Ascending aorta (tissue), 2 donors: ENCODE results near the gene TMEM150B. TPM values are rescaled to one million over a fixed set of nuclear protein-coding genes. Genes with fewer than 3 reads are reported as not detected.

ENCODE experiments used
- DNase-seq, 2 donors: peaks; one replicate each; pipeline ENCODE4 v3.0.0-alpha.2; 2019; ENCODE audit warnings: low spot score in 2 of 2
- H3K27ac ChIP-seq, 2 donors: fragments of 200-600 bp; sonication (generic); one replicate each; pipeline ENCODE4 v1.5.1; 2016 to 2017; ENCODE audit warnings: mild to moderate bottlenecking in 1 of 2
- H3K27me3 ChIP-seq: fragments of 200-600 bp; sonication (generic); one replicate; pipeline ENCODE4 v1.5.1; 2017
- H3K36me3 ChIP-seq, 2 donors: fragments of 200-600 bp; sonication (generic); one replicate each; pipeline ENCODE4 v1.5.1; 2016
- H3K4me1 ChIP-seq, 2 donors: fragments of 200-600 bp; sonication (generic); one replicate each; pipeline ENCODE4 v1.5.1; 2016 to 2017; ENCODE audit warnings: mild to moderate bottlenecking in 1 of 2
- H3K4me3 ChIP-seq, 2 donors: fragments of 200-600 bp; sonication (generic); one replicate each; pipeline ENCODE4 v1.5.1; 2016 to 2017; ENCODE audit warnings: mild to moderate bottlenecking in 1 of 2
- H3K9me3 ChIP-seq, 2 donors: fragments of 200-600 bp; sonication (generic); one replicate each; pipeline ENCODE4 v1.5.1; 2016
- intact Hi-C: fragments of 100-400 bp; cut with DNase I; formaldehyde crosslinking; loops from one replicate; pipeline ENCODE4 v1.15.1; 2023
- total RNA-seq: library from RNA; depleted of rRNA; stranded (reverse); fragments of >200 nt; gene quantifications from one replicate; pipeline ENCODE4 v1.1.0, GENCODE V29; 2016
- TF ChIP-seq, protein P1 (sequence below), 3 experiments: fragments of 200-600 bp in 2 of 3; fragments of 450-650 bp in 1 of 3; sonication (generic) in 2 of 3; IDR thresholded peaks; one replicate each; pipeline ENCODE4 v1.5.1; 2016 to 2019; ENCODE audit warnings: antibody characterized with exemption in 3 of 3, mild to moderate bottlenecking in 1 of 3, moderate library complexity in 1 of 3

Gene TMEM150B
- total RNA-seq, 1 donor from 2014 or later = not detected

- Histone ChIP-seq H3K4me3 (no peak overlapping the region), H3K36me3 (peaks cover 4 to 16% of the 10 kb centered on the region in 2 donors), H3K9me3 (no peaks in the 10 kb centered on the region), H3K27ac (no peak overlapping the region), H3K4me1 (no peaks in the 10 kb centered on the region), H3K27me3 (no peaks in the 10 kb centered on the region)
- no peak for DNase-seq
- TF ChIP-seq, protein P1, sequence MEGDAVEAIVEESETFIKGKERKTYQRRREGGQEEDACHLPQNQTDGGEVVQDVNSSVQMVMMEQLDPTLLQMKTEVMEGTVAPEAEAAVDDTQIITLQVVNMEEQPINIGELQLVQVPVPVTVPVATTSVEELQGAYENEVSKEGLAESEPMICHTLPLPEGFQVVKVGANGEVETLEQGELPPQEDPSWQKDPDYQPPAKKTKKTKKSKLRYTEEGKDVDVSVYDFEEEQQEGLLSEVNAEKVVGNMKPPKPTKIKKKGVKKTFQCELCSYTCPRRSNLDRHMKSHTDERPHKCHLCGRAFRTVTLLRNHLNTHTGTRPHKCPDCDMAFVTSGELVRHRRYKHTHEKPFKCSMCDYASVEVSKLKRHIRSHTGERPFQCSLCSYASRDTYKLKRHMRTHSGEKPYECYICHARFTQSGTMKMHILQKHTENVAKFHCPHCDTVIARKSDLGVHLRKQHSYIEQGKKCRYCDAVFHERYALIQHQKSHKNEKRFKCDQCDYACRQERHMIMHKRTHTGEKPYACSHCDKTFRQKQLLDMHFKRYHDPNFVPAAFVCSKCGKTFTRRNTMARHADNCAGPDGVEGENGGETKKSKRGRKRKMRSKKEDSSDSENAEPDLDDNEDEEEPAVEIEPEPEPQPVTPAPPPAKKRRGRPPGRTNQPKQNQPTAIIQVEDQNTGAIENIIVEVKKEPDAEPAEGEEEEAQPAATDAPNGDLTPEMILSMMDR (IDR thresholded peaks at IDR 0.05) = no peak
- intact Hi-C loops = no loop called here
Measured at GRCh38 chr19:55266404-55266803, 58.7 kb downstream of the TMEM150B start.

DNA sequence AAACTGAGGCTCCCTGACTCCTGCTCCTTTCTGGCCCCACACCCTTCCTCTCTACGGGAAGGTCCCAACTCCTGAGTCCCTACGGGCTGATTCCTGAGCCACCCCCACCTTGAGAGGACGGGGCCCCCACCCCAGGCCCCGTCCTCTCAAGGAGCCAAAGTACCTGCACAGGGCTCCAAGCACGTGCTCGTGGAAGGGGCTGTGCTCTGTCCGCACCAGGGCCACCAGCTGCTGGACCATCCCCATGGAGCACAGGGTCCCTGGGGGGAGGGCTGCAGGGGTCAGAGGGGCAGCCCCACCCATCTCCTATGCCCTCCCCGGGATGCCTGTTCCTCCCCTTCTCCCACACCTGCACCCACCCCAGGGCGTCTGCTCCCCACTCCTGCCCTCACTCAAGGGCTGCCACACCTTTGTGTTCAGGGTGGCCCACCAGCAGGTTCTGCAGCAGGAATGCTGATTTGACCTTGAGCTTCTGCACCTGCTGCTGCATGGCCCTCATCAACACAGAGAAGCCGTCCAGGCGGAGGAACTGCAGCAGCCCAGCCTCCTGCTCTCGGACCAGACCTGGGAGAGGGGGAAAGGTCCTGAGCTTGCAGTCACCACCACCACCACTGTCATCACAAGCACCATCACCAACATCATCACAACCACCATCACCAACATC is 59.3 kb downstream of the TMEM150B start:
- Histone ChIP-seq H3K4me1 (no peaks in the 10 kb centered on the region), H3K9me3 (no peaks in the 10 kb centered on the region), H3K27me3 (no peaks in the 10 kb centered on the region), H3K27ac (no peak overlapping the region), H3K4me3 (no peak overlapping the region), H3K36me3 (peaks cover 0 to 10% of the 10 kb centered on the region in 2 donors)
- TF ChIP-seq, protein P1 (IDR thresholded peaks at IDR 0.05) = no peak
- intact Hi-C loops = no loop called here
- no peak for DNase-seq

DNA sequence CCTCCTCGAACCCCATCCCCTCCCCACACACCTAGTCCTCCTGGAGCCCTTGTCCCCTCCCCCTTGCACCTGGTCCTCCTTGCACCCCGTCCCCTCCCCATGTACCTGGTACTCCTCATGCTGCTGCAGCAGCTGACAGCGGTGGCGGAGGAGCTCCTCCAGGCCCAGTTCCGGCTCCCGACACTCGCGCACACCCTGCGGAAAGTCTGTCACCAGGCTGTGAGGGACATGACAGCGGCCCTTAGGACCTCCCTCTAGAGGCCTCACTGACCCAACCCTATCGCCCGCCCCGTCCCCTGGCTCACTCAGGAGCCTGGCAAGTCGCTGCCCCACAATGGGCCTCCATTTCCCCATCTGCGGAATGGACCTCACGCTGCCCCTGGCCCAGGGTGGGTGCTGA is 60.0 kb downstream of the TMEM150B start:
- TF ChIP-seq, protein P1 (IDR thresholded peaks at IDR 0.05) = no peak
- Histone ChIP-seq H3K4me3 (no peak overlapping the region), H3K27ac (no peak overlapping the region), H3K27me3 (no peaks in the 10 kb centered on the region), H3K9me3 (no peaks in the 10 kb centered on the region), H3K4me1 (no peaks in the 10 kb centered on the region), H3K36me3 (peaks cover 0 to 6% of the 10 kb centered on the region in 2 donors)
- DNase-seq = no peak
- intact Hi-C loops = no loop called here

DNA sequence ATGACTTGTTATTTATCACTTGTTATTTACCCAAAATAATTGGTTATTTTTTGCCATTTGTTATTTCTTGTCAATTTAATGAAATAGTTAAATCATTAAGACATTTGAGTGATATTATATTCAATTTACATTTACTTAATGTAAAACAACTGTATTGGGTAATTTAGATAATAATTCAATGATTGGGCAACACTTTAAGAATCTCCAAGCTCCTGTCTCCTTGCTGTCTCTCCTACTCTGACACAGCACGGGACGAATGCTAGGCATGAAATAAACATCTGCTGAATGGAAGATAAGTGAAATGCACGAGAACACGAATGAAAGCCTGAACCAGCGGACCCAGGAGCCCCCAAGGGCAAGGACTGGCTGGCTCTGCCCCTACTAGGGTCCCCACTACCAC is 60.6 kb downstream of the TMEM150B start:
- intact Hi-C loops = no loop called here
- Histone ChIP-seq H3K27ac (no peak overlapping the region), H3K4me3 (no peak overlapping the region), H3K27me3 (no peaks in the 10 kb centered on the region), H3K36me3 (peaks cover 0 to 2% of the 10 kb centered on the region in 2 donors), H3K9me3 (no peaks in the 10 kb centered on the region), H3K4me1 (peaks cover 5% of the 10 kb centered on the region in 2 donors)
- DNase-seq = no peak
- TF ChIP-seq, protein P1 (IDR thresholded peaks at IDR 0.05) = no peak

Other genes with a start within 250 kb of the TMEM150B start
- gene EPS8L1, start 249.5 kb downstream of the TMEM150B start, total RNA-seq = not detected
- gene PPP1R12C, start 207.7 kb downstream of the TMEM150B start, total RNA-seq = 219 TPM
- not detected for gene TNNT1, start 176.1 kb downstream of the TMEM150B start, total RNA-seq
- not detected for gene TNNI3, start 167.6 kb downstream of the TMEM150B start, total RNA-seq
- not detected for gene DNAAF3, start 158.7 kb downstream of the TMEM150B start, total RNA-seq
- gene SYT5, start 145.1 kb downstream of the TMEM150B start, total RNA-seq = not detected
- gene PTPRH, start 115.8 kb downstream of the TMEM150B start, total RNA-seq = 0.64 TPM
- gene TMEM86B, start 96.6 kb downstream of the TMEM150B start, total RNA-seq = not detected
- gene PPP6R1, start 66.3 kb downstream of the TMEM150B start, total RNA-seq = 68.3 TPM
- gene HSPBP1, start 45.2 kb downstream of the TMEM150B start, total RNA-seq = 72.7 TPM
- gene BRSK1, start 41.3 kb downstream of the TMEM150B start, total RNA-seq = 6.5 TPM
- gene KMT5C, start 14.5 kb upstream of the TMEM150B start, total RNA-seq = 21.7 TPM
- not detected for gene COX6B2, start 29.4 kb upstream of the TMEM150B start, total RNA-seq
- gene GARIN5B, start 37.9 kb upstream of the TMEM150B start, total RNA-seq = not detected
- not detected for gene IL11, start 45.1 kb upstream of the TMEM150B start, total RNA-seq
- gene TMEM190, start 51.5 kb upstream of the TMEM150B start, total RNA-seq = not detected
- not detected for gene TMEM238, start 59.0 kb upstream of the TMEM150B start, total RNA-seq
- gene RPL28, start 60.6 kb upstream of the TMEM150B start, total RNA-seq = 542 TPM
- 82.6 TPM for gene UBE2S, start 82.4 kb upstream of the TMEM150B start, total RNA-seq
- 0.85 TPM for gene SHISA7, start 118.0 kb upstream of the TMEM150B start, total RNA-seq
- 96.7 TPM for gene ISOC2, start 136.3 kb upstream of the TMEM150B start, total RNA-seq
- not detected for gene C19orf85, start 139.4 kb upstream of the TMEM150B start, total RNA-seq
- 13.2 TPM for gene ZNF628, start 151.3 kb upstream of the TMEM150B start, total RNA-seq
- 21.6 TPM for gene NAT14, start 159.8 kb upstream of the TMEM150B start, total RNA-seq
- gene SSC5D, start 163.1 kb upstream of the TMEM150B start, total RNA-seq = 22.4 TPM
- not detected for gene SBK2, start 211.8 kb upstream of the TMEM150B start, total RNA-seq
- gene SBK3, start 220.2 kb upstream of the TMEM150B start, total RNA-seq = not detected